Liver (tissue), 3 donors: Measurements from ENCODE around the gene HSD17B12.

Source experiments
- CTCF ChIP-seq: fragments of 150-350 bp; IDR thresholded peaks from 2 replicates; pipeline ENCODE4 v1.5.1; 2017; ENCODE audit warnings: improper control_type of control experiment, low read depth, low read length; ENCODE audit not compliant: missing input control
- EGR1 ChIP-seq, 2 donors: IDR thresholded peaks; 2 replicates each; pipeline ENCODE4 v1.6.1; 2016 to 2018; ENCODE audit warnings: antibody characterized with exemption in 2 of 2, low read depth in 2 of 2
- FOXA1 ChIP-seq: IDR thresholded peaks from 2 replicates; pipeline ENCODE4 v1.6.1; 2016; ENCODE audit warnings: antibody characterized with exemption
- GABPA ChIP-seq, 2 donors: IDR thresholded peaks in 1 of 2; conservative IDR thresholded peaks in 1 of 2; 2 replicates each; pipeline ENCODE4 v1.6.1; 2016; ENCODE audit warnings: antibody characterized with exemption in 2 of 2, mild to moderate bottlenecking in 1 of 2, moderate library complexity in 1 of 2
- JUND ChIP-seq, 2 donors: IDR thresholded peaks; 2 replicates each; pipeline ENCODE4 v1.6.1; 2016; ENCODE audit warnings: antibody characterized with exemption in 2 of 2
- RAD21 ChIP-seq, 2 donors: IDR thresholded peaks; 2 replicates each; pipeline ENCODE4 v1.6.1; 2016; ENCODE audit warnings: antibody characterized with exemption in 2 of 2, mild to moderate bottlenecking in 2 of 2
- REST ChIP-seq: IDR thresholded peaks from 2 replicates; pipeline ENCODE4 v1.6.1; 2016; ENCODE audit warnings: antibody characterized with exemption, mild to moderate bottlenecking
- SP1 ChIP-seq: IDR thresholded peaks from 2 replicates; pipeline ENCODE4 v1.6.1; 2018; ENCODE audit warnings: antibody characterized with exemption, mild to moderate bottlenecking
- TAF1 ChIP-seq: conservative IDR thresholded peaks from 2 replicates; pipeline ENCODE4 v1.6.1; 2016; ENCODE audit warnings: antibody characterized with exemption, mild to moderate bottlenecking
- YY1 ChIP-seq: IDR thresholded peaks from 2 replicates; pipeline ENCODE4 v1.6.1; 2016; ENCODE audit warnings: antibody characterized with exemption, mild to moderate bottlenecking
- TF ChIP-seq, protein P1 (sequence below): IDR thresholded peaks from 2 replicates; pipeline ENCODE4 v1.6.1; 2016; ENCODE audit warnings: antibody characterized with exemption
- TF ChIP-seq, protein P2 (sequence below): IDR thresholded peaks from 2 replicates; pipeline ENCODE4 v1.6.1; 2016; ENCODE audit warnings: antibody characterized with exemption
- donor health status: healthy.
- donor health status: healthy.

DNA sequence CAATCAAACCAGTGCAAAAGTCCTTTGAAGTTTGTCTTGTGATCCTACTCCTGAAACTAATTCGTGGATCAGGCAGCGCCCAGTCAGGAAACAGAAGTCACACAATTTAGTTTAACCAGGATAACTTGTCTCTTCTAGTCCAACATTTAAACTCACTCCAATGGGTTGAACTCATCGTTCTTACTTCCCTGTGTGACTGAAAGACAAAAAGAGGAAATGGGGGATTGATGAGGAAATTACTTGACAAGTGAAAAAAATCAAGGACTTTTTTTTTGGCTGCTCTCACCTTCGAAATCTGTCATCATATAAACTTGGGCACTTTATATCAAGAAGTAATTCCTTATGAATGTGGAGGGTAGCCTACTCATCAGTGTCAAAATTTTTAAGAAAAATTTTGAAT is 78.4 kb downstream of the HSD17B12 start:
- TF ChIP-seq SP1 (no peak), CTCF (no peak), GABPA (IDR thresholded peaks at IDR 0.05 in 1 of 2, conservative IDR thresholded peaks at IDR 0.05 in 1 of 2) (no peak), YY1 (no peak), EGR1 (IDR thresholded peaks at IDR 0.05; ENCODE audit: low read depth in 2 of 2) (no peak), REST (no peak), JUND (IDR thresholded peaks at IDR 0.05) (no peak), TAF1 (no peak), FOXA1 (no peak), RAD21 (IDR thresholded peaks at IDR 0.05) (no peak)
- TF ChIP-seq, protein P1, sequence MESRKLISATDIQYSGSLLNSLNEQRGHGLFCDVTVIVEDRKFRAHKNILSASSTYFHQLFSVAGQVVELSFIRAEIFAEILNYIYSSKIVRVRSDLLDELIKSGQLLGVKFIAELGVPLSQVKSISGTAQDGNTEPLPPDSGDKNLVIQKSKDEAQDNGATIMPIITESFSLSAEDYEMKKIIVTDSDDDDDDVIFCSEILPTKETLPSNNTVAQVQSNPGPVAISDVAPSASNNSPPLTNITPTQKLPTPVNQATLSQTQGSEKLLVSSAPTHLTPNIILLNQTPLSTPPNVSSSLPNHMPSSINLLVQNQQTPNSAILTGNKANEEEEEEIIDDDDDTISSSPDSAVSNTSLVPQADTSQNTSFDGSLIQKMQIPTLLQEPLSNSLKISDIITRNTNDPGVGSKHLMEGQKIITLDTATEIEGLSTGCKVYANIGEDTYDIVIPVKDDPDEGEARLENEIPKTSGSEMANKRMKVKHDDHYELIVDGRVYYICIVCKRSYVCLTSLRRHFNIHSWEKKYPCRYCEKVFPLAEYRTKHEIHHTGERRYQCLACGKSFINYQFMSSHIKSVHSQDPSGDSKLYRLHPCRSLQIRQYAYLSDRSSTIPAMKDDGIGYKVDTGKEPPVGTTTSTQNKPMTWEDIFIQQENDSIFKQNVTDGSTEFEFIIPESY: no peak
- TF ChIP-seq, protein P2, sequence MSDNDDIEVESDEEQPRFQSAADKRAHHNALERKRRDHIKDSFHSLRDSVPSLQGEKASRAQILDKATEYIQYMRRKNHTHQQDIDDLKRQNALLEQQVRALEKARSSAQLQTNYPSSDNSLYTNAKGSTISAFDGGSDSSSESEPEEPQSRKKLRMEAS: no peak
